Activated CD4-positive, alpha-beta T cell treated with anti-CD3 and anti-CD28 coated beads, Interleukin-2, amount 50 U/mL, for 4 hours (primary cell): ENCODE measurements around the gene FARS2.

ENCODE experiments used
- DNase-seq, 2 experiments: peaks; one replicate each; pipeline ENCODE4 v3.0.0-alpha.2; 2020

Gene FARS2

GRCh38 chr6:5738211-5738610, 476.9 kb downstream of the FARS2 start:
- no peak for DNase-seq

- no peak for DNase-seq
Measured at GRCh38 chr6:5744497-5744896, 483.2 kb downstream of the FARS2 start.

GRCh38 chr6:5745081-5745480, 483.8 kb downstream of the FARS2 start:
- DNase-seq: no peak

GRCh38 chr6:5746053-5746758, 484.9 kb downstream of the FARS2 start:
- no peak for DNase-seq

- no peak for DNase-seq
Measured at GRCh38 chr6:5746759-5747130, 485.4 kb downstream of the FARS2 start.

- no peak for DNase-seq
Measured at GRCh38 chr6:5747379-5747778, 486.1 kb downstream of the FARS2 start.

GRCh38 chr6:5749016-5749650, 487.8 kb downstream of the FARS2 start:
- DNase-seq: no peak

GRCh38 chr6:5749651-5750215, 488.4 kb downstream of the FARS2 start:
- DNase-seq: no peak

- no peak for DNase-seq
Measured at GRCh38 chr6:5751525-5752390, 490.4 kb downstream of the FARS2 start.

- DNase-seq: no peak
Measured at GRCh38 chr6:5752391-5752680, 491.0 kb downstream of the FARS2 start.

- DNase-seq: no peak
Measured at GRCh38 chr6:5753209-5753608, 491.9 kb downstream of the FARS2 start.

GRCh38 chr6:5754904-5755303, 493.6 kb downstream of the FARS2 start:
- DNase-seq: no peak

GRCh38 chr6:5759571-5759970, 498.3 kb downstream of the FARS2 start:
- DNase-seq: no peak

GRCh38 chr6:5761370-5761769, 500.1 kb downstream of the FARS2 start:
- DNase-seq: no peak

GRCh38 chr6:5762561-5762968, 501.3 kb downstream of the FARS2 start:
- no peak for DNase-seq

GRCh38 chr6:5763407-5763806, 502.1 kb downstream of the FARS2 start:
- no peak for DNase-seq

GRCh38 chr6:5763871-5764270, 502.6 kb downstream of the FARS2 start:
- DNase-seq: no peak

- DNase-seq: no peak
Measured at GRCh38 chr6:5764401-5764955, 503.2 kb downstream of the FARS2 start.

GRCh38 chr6:5765141-5765760, 503.9 kb downstream of the FARS2 start:
- no peak for DNase-seq

- DNase-seq: no peak
Measured at GRCh38 chr6:5766260-5766659, 504.9 kb downstream of the FARS2 start.

- no peak for DNase-seq
Measured at GRCh38 chr6:5767471-5767870, 506.2 kb downstream of the FARS2 start.

- no peak for DNase-seq
Measured at GRCh38 chr6:5771211-5771610, 509.9 kb downstream of the FARS2 start.
